Lower leg skin (tissue), 3 donors: Measurements from ENCODE around the gene HNRNPH2.

Experiments
- CTCF ChIP-seq, 3 donors: fragments of 450-650 bp; IDR thresholded peaks; one replicate each; pipeline ENCODE4 v1.5.1; 2016; ENCODE audit warnings: antibody characterized with exemption in 3 of 3, mild to moderate bottlenecking in 3 of 3, moderate library complexity in 2 of 3
- POLR2A ChIP-seq, 2 donors: fragments of 450-650 bp; IDR thresholded peaks; one replicate each; pipeline ENCODE4 v1.6.1; 2016 to 2017; ENCODE audit warnings: antibody characterized with exemption in 2 of 2, mild to moderate bottlenecking in 1 of 2, moderate library complexity in 1 of 2

DNA sequence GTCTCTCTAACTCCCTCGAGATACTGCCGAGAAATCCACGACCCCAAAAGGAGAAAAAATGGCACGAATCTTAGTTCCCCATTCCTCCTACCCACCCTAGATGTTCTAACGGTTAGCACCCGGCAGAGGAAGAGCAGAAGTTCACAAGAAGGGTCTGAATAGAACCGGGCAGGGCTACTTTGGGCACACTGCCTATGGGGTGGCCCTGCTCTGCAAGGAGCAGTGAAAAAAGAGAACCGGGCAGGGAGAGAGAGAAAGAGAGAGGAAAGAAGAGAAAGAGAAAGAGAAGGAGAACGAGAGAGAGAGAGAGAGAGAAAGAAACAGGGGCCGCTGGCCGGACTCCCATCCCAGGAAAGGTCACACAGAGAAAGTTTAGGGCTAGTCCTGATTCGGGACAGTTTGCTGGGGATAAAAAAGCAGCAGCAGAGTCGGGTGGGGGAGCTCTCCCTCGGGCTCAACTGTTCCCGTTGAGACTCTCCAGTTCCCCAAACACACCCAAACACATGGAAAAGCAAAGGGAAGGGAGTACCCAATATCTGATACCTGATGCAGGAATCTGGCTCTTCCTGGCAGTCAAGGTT is 765 bp upstream of the HNRNPH2 start:
- no peak for TF ChIP-seq CTCF (IDR thresholded peaks at IDR 0.05)
- no peak for TF ChIP-seq POLR2A (IDR thresholded peaks at IDR 0.05)
